Esophagus squamous epithelium (tissue), 5 donors: Measurements from ENCODE around the gene ZGPAT. TPM values are rescaled to one million over a fixed set of nuclear protein-coding genes. Genes with fewer than 3 reads are reported as not detected.

ENCODE experiments used
- DNase-seq: peaks from one replicate; lab custom pipeline; 2025; lab: John Stamatoyannopoulos, UW
- H3K27ac ChIP-seq, 4 donors: fragments of 200-600 bp; sonication (generic); one replicate each; pipeline ENCODE4 v1.5.1; 2016 to 2019; ENCODE audit warnings: mild to moderate bottlenecking in 1 of 4
- H3K27me3 ChIP-seq, 4 donors: fragments of 200-600 bp; sonication (generic); 1 replicate in 3 of 4; 2 replicates in 1 of 4; pipeline versions ENCODE4 v1.5.1 to v1.6.0; 2017 to 2021; ENCODE audit warnings: antibody characterized with exemption in 1 of 4
- H3K36me3 ChIP-seq, 3 donors: fragments of 200-600 bp; sonication (generic); one replicate each; pipeline ENCODE4 v1.5.1; 2016 to 2019
- H3K4me1 ChIP-seq, 3 donors: fragments of 200-600 bp; sonication (generic); one replicate each; pipeline ENCODE4 v1.5.1; 2017 to 2019
- H3K4me3 ChIP-seq, 4 donors: fragments of 200-600 bp; sonication (generic); 1 replicate in 3 of 4; 2 replicates in 1 of 4; pipeline ENCODE4 v1.5.1; 2016 to 2019; ENCODE audit warnings: mild to moderate bottlenecking in 2 of 4, moderate library complexity in 1 of 4
- H3K9me3 ChIP-seq, 3 donors: fragments of 200-600 bp; sonication (generic); one replicate each; pipeline ENCODE4 v1.5.1; 2016 to 2019
- POLR2A ChIP-seq, 4 donors: fragments of 450-650 bp; IDR thresholded peaks; one replicate each; pipeline ENCODE4 v1.6.1; 2017; ENCODE audit warnings: antibody characterized with exemption in 4 of 4, mild to moderate bottlenecking in 4 of 4, moderate library complexity in 3 of 4
- WGBS, 2 donors: methylation state at CpG; one replicate each; pipeline ENCODE4 v1.1.5; 2018; 5-methylcytosine and 5-hydroxymethylcytosine counted together
- intact Hi-C: fragments of 100-400 bp; cut with DNase I; formaldehyde crosslinking; loops from one replicate; pipeline ENCODE4 v1.15.0; 2022
- total RNA-seq, 4 donors: library from RNA; depleted of rRNA; stranded (reverse); fragments of >200 nt; gene quantifications; one replicate each; pipeline ENCODE4 v1.1.0, GENCODE V29; 2016
- TF ChIP-seq, protein P1 (sequence below), 6 experiments: fragments of 450-650 bp in 4 of 6; fragments of 200-600 bp in 2 of 6; sonication (generic) in 2 of 6; IDR thresholded peaks; one replicate each; pipeline ENCODE4 v1.5.1; 2016 to 2019; ENCODE audit warnings: antibody characterized with exemption in 6 of 6, mild to moderate bottlenecking in 4 of 6, moderate library complexity in 4 of 6
- donor health status: DM: yes; HTN: yes; CAD: no.

Gene ZGPAT
- total RNA-seq, 4 donors from 2014 or later: 25.4 to 31.9 (median 28.3) TPM

DNA sequence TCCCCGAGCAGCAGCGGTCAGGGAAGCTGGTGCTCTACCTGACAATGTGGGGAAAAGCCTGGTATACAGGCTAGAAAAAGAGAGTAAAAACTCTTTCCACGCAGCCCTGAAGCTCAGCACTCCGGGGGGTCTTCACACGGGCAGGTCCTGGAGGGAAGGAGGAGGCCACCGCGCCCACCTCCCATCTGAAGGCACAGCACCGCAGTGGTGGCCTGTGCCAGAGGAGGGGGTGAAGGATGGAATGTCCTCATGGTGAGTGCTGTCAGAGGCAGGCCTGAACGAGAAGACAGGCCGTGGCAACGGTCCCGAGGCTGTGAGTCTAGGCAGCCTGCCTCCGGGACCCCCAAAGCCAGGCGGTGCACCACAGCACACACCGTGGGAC lies 37.6 kb downstream of the ZGPAT start:
- WGBS, 2 donors: 49 to 55% methylated on average over 5 to 8 of the region's 15 CpGs
- H3K27me3 ChIP-seq: no peaks in the 10 kb centered on the region
- peaks cover 12 to 27% (median 13%) of the 10 kb centered on the region in 3 donors for H3K4me1 ChIP-seq
- TF ChIP-seq, protein P1, sequence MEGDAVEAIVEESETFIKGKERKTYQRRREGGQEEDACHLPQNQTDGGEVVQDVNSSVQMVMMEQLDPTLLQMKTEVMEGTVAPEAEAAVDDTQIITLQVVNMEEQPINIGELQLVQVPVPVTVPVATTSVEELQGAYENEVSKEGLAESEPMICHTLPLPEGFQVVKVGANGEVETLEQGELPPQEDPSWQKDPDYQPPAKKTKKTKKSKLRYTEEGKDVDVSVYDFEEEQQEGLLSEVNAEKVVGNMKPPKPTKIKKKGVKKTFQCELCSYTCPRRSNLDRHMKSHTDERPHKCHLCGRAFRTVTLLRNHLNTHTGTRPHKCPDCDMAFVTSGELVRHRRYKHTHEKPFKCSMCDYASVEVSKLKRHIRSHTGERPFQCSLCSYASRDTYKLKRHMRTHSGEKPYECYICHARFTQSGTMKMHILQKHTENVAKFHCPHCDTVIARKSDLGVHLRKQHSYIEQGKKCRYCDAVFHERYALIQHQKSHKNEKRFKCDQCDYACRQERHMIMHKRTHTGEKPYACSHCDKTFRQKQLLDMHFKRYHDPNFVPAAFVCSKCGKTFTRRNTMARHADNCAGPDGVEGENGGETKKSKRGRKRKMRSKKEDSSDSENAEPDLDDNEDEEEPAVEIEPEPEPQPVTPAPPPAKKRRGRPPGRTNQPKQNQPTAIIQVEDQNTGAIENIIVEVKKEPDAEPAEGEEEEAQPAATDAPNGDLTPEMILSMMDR (IDR thresholded peaks at IDR 0.05): no peak
- TF ChIP-seq POLR2A (IDR thresholded peaks at IDR 0.05): no peak
- no peak overlapping the region for H3K4me3 ChIP-seq
- H3K27ac ChIP-seq: no peak overlapping the region
- H3K9me3 ChIP-seq: no peaks in the 10 kb centered on the region
- intact Hi-C loops: no loop called here
- peaks cover 4 to 39% (median 15%) of the 10 kb centered on the region in 3 donors for H3K36me3 ChIP-seq
- no peak for DNase-seq

DNA sequence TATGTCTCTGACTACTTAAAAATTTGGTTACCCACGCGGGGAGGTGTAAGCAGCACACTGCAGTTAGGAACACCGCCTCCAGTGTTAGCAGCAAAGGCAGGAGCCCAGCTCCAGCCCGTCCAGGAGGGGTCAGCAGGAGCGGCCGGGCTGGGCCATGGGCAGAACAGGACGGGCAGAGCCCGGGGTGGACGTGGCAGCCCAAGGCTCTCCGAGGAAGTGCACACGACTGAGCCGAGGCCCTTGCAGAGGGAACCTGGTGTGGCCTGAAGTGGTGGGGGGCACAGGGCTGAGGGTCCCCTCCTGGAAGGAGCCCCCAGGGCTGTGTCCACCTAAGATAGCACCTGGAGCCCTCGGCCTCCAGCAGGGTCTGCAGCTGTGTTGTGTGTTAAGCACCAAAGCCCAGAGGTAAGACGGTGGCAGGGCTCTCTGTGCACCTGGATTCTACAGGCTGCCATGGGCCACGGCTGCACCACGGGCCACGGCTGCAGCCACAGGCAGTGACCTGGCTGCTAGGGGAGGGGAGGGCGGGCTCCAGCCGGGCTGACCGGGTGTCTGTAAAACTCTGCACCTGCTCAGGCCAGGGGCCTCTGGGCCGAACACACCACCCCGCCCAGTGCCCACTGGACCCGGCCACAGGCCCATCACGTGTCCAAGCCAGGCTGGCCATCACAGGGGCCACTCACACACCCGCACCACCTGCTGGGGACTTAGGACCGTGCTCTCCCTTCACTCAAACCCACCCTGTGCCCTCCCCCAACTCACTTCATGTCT lies 38.3 kb downstream of the ZGPAT start:
- TF ChIP-seq POLR2A (IDR thresholded peaks at IDR 0.05): no peak
- TF ChIP-seq, protein P1 (IDR thresholded peaks at IDR 0.05): no peak
- no peaks in the 10 kb centered on the region for H3K9me3 ChIP-seq
- no peak overlapping the region for H3K4me3 ChIP-seq
- intact Hi-C loops: no loop called here
- 79 to 85% methylated on average over 12 of the region's 26 CpGs for WGBS, 2 donors
- no peak for DNase-seq
- H3K36me3 ChIP-seq: peaks cover 4 to 39% (median 15%) of the 10 kb centered on the region in 3 donors
- H3K27ac ChIP-seq: no peak overlapping the region
- H3K4me1 ChIP-seq: peaks cover 10 to 19% (median 11%) of the 10 kb centered on the region in 3 donors
- H3K27me3 ChIP-seq: no peaks in the 10 kb centered on the region

DNA sequence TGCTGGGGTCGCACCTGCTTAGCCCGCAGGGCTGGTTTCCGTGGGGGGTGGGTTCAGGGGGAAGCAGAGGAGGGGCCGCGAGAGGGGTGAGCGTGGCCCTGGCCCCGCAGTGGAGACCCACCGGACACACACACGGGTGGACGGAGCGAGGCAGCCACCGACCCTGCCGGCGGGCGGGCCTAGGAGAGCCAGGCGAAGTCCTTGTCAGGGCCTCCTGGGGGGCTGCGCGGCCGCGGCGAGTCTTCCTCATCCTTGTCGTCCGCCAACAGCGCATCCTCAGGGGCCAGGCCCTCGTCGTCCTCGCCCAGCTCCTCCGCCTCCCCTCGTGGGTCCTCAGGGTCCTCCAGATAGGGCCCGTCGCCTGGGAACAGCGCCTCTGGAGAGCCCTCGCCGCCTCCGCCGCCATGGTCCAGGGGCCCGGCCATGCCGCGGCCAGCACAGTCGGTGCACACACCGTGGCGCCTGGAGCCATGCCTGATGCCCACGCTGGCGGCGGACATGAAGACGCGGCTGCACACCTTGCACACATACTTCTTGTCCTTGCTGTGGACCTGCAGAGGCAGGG lies 39.0 kb downstream of the ZGPAT start:
- no peak overlapping the region for H3K4me3 ChIP-seq
- H3K4me1 ChIP-seq: peaks cover 3 to 13% (median 4%) of the 10 kb centered on the region in 3 donors
- intact Hi-C loops: no loop called here
- 90 to 94% methylated on average over 16 to 29 of the region's 47 CpGs for WGBS, 2 donors
- peaks cover 4 to 34% (median 15%) of the 10 kb centered on the region in 3 donors for H3K36me3 ChIP-seq
- DNase-seq: no peak
- H3K9me3 ChIP-seq: no peaks in the 10 kb centered on the region
- H3K27me3 ChIP-seq: no peaks in the 10 kb centered on the region
- TF ChIP-seq POLR2A (IDR thresholded peaks at IDR 0.05): no peak
- TF ChIP-seq, protein P1 (IDR thresholded peaks at IDR 0.05): no peak
- no peak overlapping the region for H3K27ac ChIP-seq

DNA sequence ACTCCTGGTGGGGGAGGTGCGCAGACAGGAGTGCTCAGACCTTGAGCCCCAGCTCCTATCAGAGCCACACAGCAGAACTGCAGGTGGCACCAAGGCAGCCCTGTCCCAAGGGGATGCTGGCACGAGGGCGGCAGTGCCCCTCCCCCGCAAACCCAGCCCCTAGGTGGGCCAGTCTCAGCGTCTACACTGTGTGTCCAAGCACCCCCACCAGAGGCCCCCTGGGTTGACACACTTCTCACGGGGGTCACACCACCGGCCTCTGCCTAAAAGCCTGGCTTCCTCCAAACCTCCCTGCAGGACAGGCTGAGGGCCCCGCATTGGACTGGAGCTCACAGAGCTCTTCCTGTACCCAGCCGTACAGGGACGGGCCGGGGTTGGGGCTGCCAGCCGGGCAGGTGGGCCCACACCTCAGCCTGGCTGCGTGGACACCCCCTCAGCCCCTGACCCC lies 39.8 kb downstream of the ZGPAT start:
- DNase-seq: no peak
- H3K9me3 ChIP-seq: no peaks in the 10 kb centered on the region
- peaks cover 0 to 4% (median 0%) of the 10 kb centered on the region in 3 donors for H3K4me1 ChIP-seq
- H3K27ac ChIP-seq: no peak overlapping the region
- no peak for TF ChIP-seq POLR2A (IDR thresholded peaks at IDR 0.05)
- TF ChIP-seq, protein P1 (IDR thresholded peaks at IDR 0.05): no peak
- no peak overlapping the region for H3K4me3 ChIP-seq
- intact Hi-C loops: no loop called here
- H3K27me3 ChIP-seq: no peaks in the 10 kb centered on the region
- 17 to 100% methylated on average over 1 of the region's 13 CpGs for WGBS, 2 donors
- H3K36me3 ChIP-seq: peaks cover 4 to 26% (median 8%) of the 10 kb centered on the region in 3 donors
